ENCODE data around the gene PM20D1.
"Not testable (repeated sequence)": the region's sequence is repeated elsewhere in the genome, so short reads cannot be mapped to it uniquely, and the experiment has no call there.

PM20D1 gene

GRCh38 chr1:205883792-205884191 is 33.9 kb upstream of the PM20D1 start:
- TF ChIP-seq YY1 (IDR thresholded peaks at IDR 0.05; ENCODE audit: insufficient read depth, insufficient read length) (no peak), ZNF274 (IDR thresholded peaks at IDR 0.05; ENCODE audit: low read depth, low read length) (no peak), SUZ12 (IDR thresholded peaks at IDR 0.05; ENCODE audit: extremely low read depth, insufficient read depth, insufficient read length) (no peak)
- H3K4me1 ChIP-seq (ENCODE audit: insufficient read depth, insufficient read length), result no peaks in the 10 kb centered on the region
- H3K27me3 ChIP-seq (ENCODE audit: insufficient read depth, insufficient read length), result no peaks in the 10 kb centered on the region
- H3K9ac ChIP-seq (ENCODE audit: insufficient read length, low read depth), result no peak overlapping the region
- DNase-seq (ENCODE audit: low read depth, low spot score), result no peak
- H3K36me3 ChIP-seq (ENCODE audit: insufficient read depth, insufficient read length, low read length), result no peaks in the 10 kb centered on the region
- H3K4me3 ChIP-seq (ENCODE audit: insufficient read length, low read depth), result no peak overlapping the region
- peaks cover 33% of the 10 kb centered on the region for H3K9me3 ChIP-seq (ENCODE audit: insufficient read depth, low read length)

- peaks cover 17% of the 10 kb centered on the region; the same call in 1 of the 2 replicates for H3K9me3 ChIP-seq (ENCODE audit: insufficient read depth, low read length)
- H3K36me3 ChIP-seq (ENCODE audit: insufficient read depth, insufficient read length, low read length), result no peaks in the 10 kb centered on the region
- TF ChIP-seq SUZ12 (IDR thresholded peaks at IDR 0.05; ENCODE audit: extremely low read depth, insufficient read depth, insufficient read length) (no peak), ZNF274 (IDR thresholded peaks at IDR 0.05; ENCODE audit: low read depth, low read length) (no peak), YY1 (IDR thresholded peaks at IDR 0.05; ENCODE audit: insufficient read depth, insufficient read length) (no peak)
- no peaks in the 10 kb centered on the region for H3K4me1 ChIP-seq (ENCODE audit: insufficient read depth, insufficient read length)
- no peaks in the 10 kb centered on the region for H3K27me3 ChIP-seq (ENCODE audit: insufficient read depth, insufficient read length)
- H3K4me3 ChIP-seq (ENCODE audit: insufficient read length, low read depth), result no peak overlapping the region
- H3K9ac ChIP-seq (ENCODE audit: insufficient read length, low read depth), result no peak overlapping the region
- DNase-seq (ENCODE audit: low read depth, low spot score), result no peak
Observed at GRCh38 chr1:205880923-205881322, 31.0 kb upstream of the PM20D1 start.

GRCh38 chr1:205879974-205880373 is 30.0 kb upstream of the PM20D1 start:
- Histone ChIP-seq H3K36me3 (ENCODE audit: insufficient read depth, insufficient read length, low read length) (no peaks in the 10 kb centered on the region), H3K27me3 (ENCODE audit: insufficient read depth, insufficient read length) (no peaks in the 10 kb centered on the region), H3K9ac (ENCODE audit: insufficient read length, low read depth) (no peak overlapping the region), H3K4me3 (ENCODE audit: insufficient read length, low read depth) (no peak overlapping the region), H3K4me1 (ENCODE audit: insufficient read depth, insufficient read length) (no peaks in the 10 kb centered on the region), H3K9me3 (ENCODE audit: insufficient read depth, low read length) (peaks cover 17% of the 10 kb centered on the region; the same call in 1 of the 2 replicates)
- TF ChIP-seq ZNF274 (IDR thresholded peaks at IDR 0.05; ENCODE audit: low read depth, low read length) (no peak), YY1 (IDR thresholded peaks at IDR 0.05; ENCODE audit: insufficient read depth, insufficient read length) (no peak), SUZ12 (IDR thresholded peaks at IDR 0.05; ENCODE audit: extremely low read depth, insufficient read depth, insufficient read length) (no peak)
- no peak for DNase-seq (ENCODE audit: low read depth, low spot score)

DNA sequence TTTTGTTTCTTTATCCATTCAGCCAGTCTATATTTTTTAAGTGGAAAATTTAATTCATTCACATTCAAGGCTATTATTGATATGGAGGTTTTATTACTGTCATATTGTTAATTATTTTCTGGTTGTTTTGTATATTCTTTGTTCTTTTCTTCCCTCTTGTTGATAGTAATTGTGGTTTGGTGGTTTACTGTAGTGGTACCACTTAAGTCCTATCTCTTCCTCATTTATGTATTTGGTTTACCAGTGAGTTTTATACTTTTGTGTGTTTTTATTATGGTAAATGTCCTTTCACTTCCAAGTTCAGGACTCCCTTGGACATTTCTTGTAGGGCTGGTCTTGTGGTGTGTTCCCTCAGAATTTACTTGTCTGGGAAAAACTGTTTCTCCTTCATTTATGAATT is 28.1 kb upstream of the PM20D1 start:
- no peak for TF ChIP-seq ZNF274 (IDR thresholded peaks at IDR 0.05; ENCODE audit: low read depth, low read length)
- TF ChIP-seq YY1 (IDR thresholded peaks at IDR 0.05; ENCODE audit: insufficient read depth, insufficient read length), result no peak
- no peak for TF ChIP-seq SUZ12 (IDR thresholded peaks at IDR 0.05; ENCODE audit: extremely low read depth, insufficient read depth, insufficient read length)

DNA sequence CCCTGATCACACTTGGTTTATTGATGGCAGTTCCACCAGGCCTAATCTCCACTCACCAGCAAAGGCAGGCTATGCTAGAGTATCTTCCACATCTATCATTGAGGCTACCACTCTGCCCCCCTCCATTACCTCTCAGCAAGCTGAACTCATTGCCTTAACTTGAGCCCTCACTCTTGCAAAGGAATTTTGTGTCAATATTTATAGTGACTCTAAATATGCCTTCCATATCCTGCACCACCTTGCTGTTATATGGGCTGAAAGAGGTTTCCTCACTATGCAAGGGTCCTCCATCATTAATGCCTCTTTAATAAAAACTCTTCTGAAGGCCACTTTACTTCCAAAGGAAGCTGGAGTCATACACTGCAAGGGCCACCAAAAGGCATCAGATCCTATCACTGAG is 23.2 kb upstream of the PM20D1 start:
- H3K27me3 ChIP-seq (ENCODE audit: insufficient read depth, insufficient read length); DNase-seq (ENCODE audit: low read depth, low spot score); H3K9me3 ChIP-seq (ENCODE audit: insufficient read depth, low read length); H3K4me3 ChIP-seq (ENCODE audit: insufficient read length, low read depth); H3K36me3 ChIP-seq (ENCODE audit: insufficient read depth, insufficient read length, low read length); H3K9ac ChIP-seq (ENCODE audit: insufficient read length, low read depth); H3K4me1 ChIP-seq (ENCODE audit: insufficient read depth, insufficient read length): not testable (repeated sequence)

More for the DNA sequence above, 28.1 kb upstream of the PM20D1 start:
- no peaks in the 10 kb centered on the region for H3K4me1 ChIP-seq (ENCODE audit: insufficient read depth, insufficient read length)
- H3K9ac ChIP-seq (ENCODE audit: insufficient read length, low read depth), result no peak overlapping the region
- no peaks in the 10 kb centered on the region for H3K27me3 ChIP-seq (ENCODE audit: insufficient read depth, insufficient read length)
- DNase-seq (ENCODE audit: low read depth, low spot score), result no peak
- H3K4me3 ChIP-seq (ENCODE audit: insufficient read length, low read depth), result no peak overlapping the region
- peaks cover 18% of the 10 kb centered on the region; the same call in 1 of the 2 replicates for H3K9me3 ChIP-seq (ENCODE audit: insufficient read depth, low read length)
- H3K36me3 ChIP-seq (ENCODE audit: insufficient read depth, insufficient read length, low read length), result no peaks in the 10 kb centered on the region

DNA sequence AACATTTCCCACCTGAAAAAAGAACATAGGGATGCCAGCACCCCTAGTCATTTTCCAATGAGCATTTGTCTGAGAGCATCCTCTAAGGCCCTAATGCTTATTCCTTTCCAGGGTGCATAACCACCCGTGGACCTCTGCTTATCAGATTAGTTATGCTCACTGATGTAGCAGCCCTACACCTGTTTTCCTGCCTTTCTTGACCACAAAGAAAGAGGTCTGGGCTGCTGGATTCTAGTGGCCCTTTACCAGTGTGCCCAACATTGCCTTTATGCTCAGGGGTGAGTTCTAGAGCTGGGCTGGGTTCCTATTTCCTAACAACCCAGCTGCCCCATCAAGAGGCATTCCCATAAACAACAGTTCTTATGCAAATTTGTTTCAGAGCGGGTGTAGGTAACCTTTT is 20.3 kb upstream of the PM20D1 start:
- Histone ChIP-seq H3K9me3 (ENCODE audit: insufficient read depth, low read length) (peaks cover 9% of the 10 kb centered on the region; the same call in 1 of the 2 replicates), H3K27me3 (ENCODE audit: insufficient read depth, insufficient read length) (no peaks in the 10 kb centered on the region), H3K4me1 (ENCODE audit: insufficient read depth, insufficient read length) (no peaks in the 10 kb centered on the region), H3K4me3 (ENCODE audit: insufficient read length, low read depth) (no peak overlapping the region), H3K9ac (ENCODE audit: insufficient read length, low read depth) (no peak overlapping the region), H3K36me3 (ENCODE audit: insufficient read depth, insufficient read length, low read length) (no peaks in the 10 kb centered on the region)
- TF ChIP-seq ZNF274 (IDR thresholded peaks at IDR 0.05; ENCODE audit: low read depth, low read length) (no peak), SUZ12 (IDR thresholded peaks at IDR 0.05; ENCODE audit: extremely low read depth, insufficient read depth, insufficient read length) (no peak), YY1 (IDR thresholded peaks at IDR 0.05; ENCODE audit: insufficient read depth, insufficient read length) (no peak)
- no peak for DNase-seq (ENCODE audit: low read depth, low spot score)

DNA sequence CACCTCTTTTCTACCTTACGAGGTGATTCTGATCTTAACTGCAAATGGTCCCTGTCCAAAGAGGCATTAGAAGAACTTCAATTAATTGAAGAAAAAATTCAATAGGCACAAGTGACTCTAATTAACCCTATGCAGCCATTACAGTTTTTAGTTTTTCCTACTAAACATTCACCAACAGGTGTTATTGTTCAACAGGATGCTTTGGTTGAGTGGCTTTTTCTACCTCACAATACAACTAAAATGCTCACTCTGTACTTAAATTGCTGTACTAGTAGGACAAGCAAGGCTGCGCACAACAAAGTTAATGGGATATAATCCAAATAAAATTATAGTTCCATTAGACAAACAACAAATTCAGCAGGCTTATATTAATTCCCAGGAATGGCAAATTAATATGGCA is 11.6 kb upstream of the PM20D1 start:
- Histone ChIP-seq H3K27me3 (ENCODE audit: insufficient read depth, insufficient read length) (no peaks in the 10 kb centered on the region), H3K9me3 (ENCODE audit: insufficient read depth, low read length) (0 out of 2 replicates have a peak, but pooled peaks cover 2% of the 10 kb centered on the region), H3K4me1 (ENCODE audit: insufficient read depth, insufficient read length) (no peaks in the 10 kb centered on the region), H3K36me3 (ENCODE audit: insufficient read depth, insufficient read length, low read length) (no peaks in the 10 kb centered on the region), H3K9ac (ENCODE audit: insufficient read length, low read depth) (no peak overlapping the region), H3K4me3 (ENCODE audit: insufficient read length, low read depth) (no peak overlapping the region)
- DNase-seq (ENCODE audit: low read depth, low spot score), result no peak
- TF ChIP-seq YY1 (IDR thresholded peaks at IDR 0.05; ENCODE audit: insufficient read depth, insufficient read length) (no peak), SUZ12 (IDR thresholded peaks at IDR 0.05; ENCODE audit: extremely low read depth, insufficient read depth, insufficient read length) (no peak), ZNF274 (IDR thresholded peaks at IDR 0.05; ENCODE audit: low read depth, low read length) (no peak)

Measured in NT2/D1 (cell line).